ENCODE measurements around the gene KCNK3. TPM values are rescaled to one million over a fixed set of nuclear protein-coding genes. Genes with fewer than 3 reads are reported as not detected.

Gene KCNK3
- total and polyA plus RNA-seq, 9 donors, result 0.88 to 4.0 (median 1.4) TPM

DNA sequence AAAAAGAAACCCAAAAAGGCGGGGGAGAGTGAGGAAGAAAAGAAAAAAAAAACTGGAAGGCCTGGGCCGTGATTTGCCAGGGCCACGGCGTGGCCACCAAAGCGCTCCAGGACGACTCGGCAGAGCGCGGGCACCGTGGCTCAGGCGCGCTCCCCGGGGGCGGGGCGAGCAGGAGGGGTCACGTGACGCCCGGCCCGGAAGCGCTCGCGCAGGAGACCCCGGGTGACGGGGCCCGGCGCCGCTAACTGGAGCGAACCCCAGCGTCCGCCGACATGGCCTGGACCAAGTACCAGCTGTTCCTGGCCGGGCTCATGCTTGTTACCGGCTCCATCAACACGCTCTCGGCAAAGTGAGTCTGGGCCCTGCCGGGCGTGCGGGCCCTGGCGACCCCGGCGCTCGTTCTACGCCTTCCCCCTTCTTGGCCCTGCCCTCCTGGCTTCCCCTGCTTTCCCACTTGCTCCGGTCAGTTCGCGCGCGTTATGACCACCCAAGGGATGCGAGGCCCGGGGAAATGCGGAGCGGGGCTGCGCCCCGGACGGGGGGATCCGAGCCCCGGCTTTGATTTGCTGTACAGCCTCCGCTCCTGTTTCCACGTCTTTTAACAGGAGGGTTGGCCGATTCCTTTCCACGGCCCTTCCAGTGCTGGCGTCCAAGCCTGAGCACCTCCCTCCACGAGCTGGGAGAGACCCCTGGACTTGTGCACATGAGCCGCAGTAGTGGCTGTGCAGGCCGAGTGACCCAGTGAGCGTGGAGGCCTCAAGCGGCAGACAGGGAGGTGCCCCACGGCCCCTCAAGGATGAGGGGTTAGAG lies 71.8 kb downstream of the KCNK3 start, which contains the start of gene SLC35F6:
Gene SLC35F6, plus strand, starts transcription at position 207 of the 810 bp plus-strand sequence. Its CDS starts 66 bp downstream, at position 273.
- no peaks in the 10 kb centered on the region for H3K9me3 ChIP-seq (replicated peaks; ENCODE audit: control insufficient read depth, low read depth, low read length)
- no peaks in the 10 kb centered on the region for H3K27me3 ChIP-seq (ENCODE audit: control insufficient read depth, insufficient read depth, low read length)
- H3K36me3 ChIP-seq (ENCODE audit: control insufficient read depth, insufficient read depth, low read length), result peaks cover 9% of the 10 kb centered on the region
- H3K4me3 ChIP-seq (ENCODE audit: low read length), result peak within 1 kb of the TSS; percentile 95
- H3K4me1 ChIP-seq (ENCODE audit: control insufficient read depth, insufficient read depth, low read length), result peaks cover 17% of the 10 kb centered on the region
- under 1% methylated on average over 66 of the region's 68 CpGs for WGBS (ENCODE audit: insufficient coverage)
- peak; percentile 90 for DNase-seq
- H3K27ac ChIP-seq (ENCODE audit: low read length), result peak within 1 kb of the TSS; percentile 87

GRCh38 chr2:26764906-26765305 lies 72.4 kb downstream of the KCNK3 start:
- no peak for DNase-seq
- WGBS (ENCODE audit: insufficient coverage), result 0% methylated on average over 1 of the region's 3 CpGs
- Histone ChIP-seq H3K4me3 (ENCODE audit: low read length) (peak overlapping the region; percentile 95), H3K36me3 (ENCODE audit: control insufficient read depth, insufficient read depth, low read length) (peaks cover 9% of the 10 kb centered on the region), H3K4me1 (ENCODE audit: control insufficient read depth, insufficient read depth, low read length) (peaks cover 20% of the 10 kb centered on the region), H3K27ac (ENCODE audit: low read length) (peak overlapping the region; percentile 21), H3K9me3 (replicated peaks; ENCODE audit: control insufficient read depth, low read depth, low read length) (no peaks in the 10 kb centered on the region), H3K27me3 (ENCODE audit: control insufficient read depth, insufficient read depth, low read length) (no peaks in the 10 kb centered on the region)

DNA sequence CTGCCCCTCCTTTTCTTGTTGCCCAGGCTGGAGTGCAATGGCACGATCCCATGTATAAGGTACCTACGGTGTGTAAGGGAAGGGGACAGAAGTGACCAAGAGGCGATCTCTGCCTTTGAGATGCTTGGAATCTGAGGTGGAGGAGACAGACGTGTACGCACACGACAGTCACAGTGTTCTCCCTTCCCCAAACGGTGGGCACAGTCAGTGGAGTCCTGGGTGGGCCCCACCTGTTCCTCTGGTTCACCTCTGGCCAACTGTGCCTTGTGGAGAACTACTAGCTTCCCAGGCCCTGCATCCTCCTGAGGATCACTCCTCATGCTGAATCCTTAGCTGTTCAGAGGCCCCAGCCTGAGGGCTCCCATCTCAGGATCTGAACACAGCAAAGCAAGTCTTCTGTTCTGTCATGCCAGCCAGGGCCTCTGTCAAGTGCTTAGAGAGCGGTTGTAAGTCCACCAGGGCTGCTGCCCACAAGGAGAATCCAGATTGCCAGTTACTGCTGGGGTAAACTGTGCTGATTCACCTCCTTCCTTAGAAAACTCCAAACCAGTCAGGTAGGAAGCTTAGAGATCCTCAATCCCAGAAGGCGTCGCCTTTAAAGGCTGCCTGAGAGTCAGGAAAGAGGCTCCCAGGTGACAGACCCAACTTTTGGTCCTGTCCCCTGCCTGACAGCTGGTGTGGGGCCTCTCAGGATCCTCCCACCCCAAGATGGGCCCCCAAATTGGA lies 73.1 kb downstream of the KCNK3 start:
- no peak for DNase-seq
- Histone ChIP-seq H3K4me1 (ENCODE audit: control insufficient read depth, insufficient read depth, low read length) (peaks cover 22% of the 10 kb centered on the region), H3K27ac (ENCODE audit: low read length) (no peak overlapping the region), H3K9me3 (replicated peaks; ENCODE audit: control insufficient read depth, low read depth, low read length) (no peaks in the 10 kb centered on the region), H3K36me3 (ENCODE audit: control insufficient read depth, insufficient read depth, low read length) (peaks cover 9% of the 10 kb centered on the region), H3K4me3 (ENCODE audit: low read length) (no peak overlapping the region), H3K27me3 (ENCODE audit: control insufficient read depth, insufficient read depth, low read length) (no peaks in the 10 kb centered on the region)
- WGBS (ENCODE audit: insufficient coverage), result 75% methylated on average over 8 of the region's 10 CpGs

DNA sequence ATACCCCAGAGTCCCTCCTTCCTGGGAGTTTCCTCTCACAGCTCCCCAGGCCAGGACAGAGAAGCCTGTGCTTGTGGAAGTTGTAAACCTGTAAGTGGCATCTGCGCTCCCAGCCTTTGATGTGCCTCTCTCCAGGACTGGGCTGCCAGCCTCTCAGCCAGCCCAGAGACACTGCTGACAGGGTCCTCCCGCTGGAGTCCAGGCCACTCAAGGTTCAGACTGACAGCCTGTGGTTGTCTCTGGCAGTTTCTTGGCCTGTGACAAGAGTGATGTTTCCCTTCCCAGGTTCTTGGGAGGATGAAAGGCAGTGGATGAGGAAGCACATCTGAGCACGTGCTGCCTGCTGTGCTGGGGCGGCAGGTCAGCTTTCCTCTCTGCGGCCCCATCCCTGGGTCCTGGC lies 74.6 kb downstream of the KCNK3 start:
- Histone ChIP-seq H3K27ac (ENCODE audit: low read length) (no peak overlapping the region), H3K27me3 (ENCODE audit: control insufficient read depth, insufficient read depth, low read length) (no peaks in the 10 kb centered on the region), H3K4me1 (ENCODE audit: control insufficient read depth, insufficient read depth, low read length) (peaks cover 37% of the 10 kb centered on the region), H3K9me3 (replicated peaks; ENCODE audit: control insufficient read depth, low read depth, low read length) (no peaks in the 10 kb centered on the region), H3K4me3 (ENCODE audit: low read length) (no peak overlapping the region), H3K36me3 (ENCODE audit: control insufficient read depth, insufficient read depth, low read length) (peaks cover 9% of the 10 kb centered on the region)
- no peak for DNase-seq
- WGBS (ENCODE audit: insufficient coverage), result 30% methylated on average over 3 of the region's 5 CpGs

DNA sequence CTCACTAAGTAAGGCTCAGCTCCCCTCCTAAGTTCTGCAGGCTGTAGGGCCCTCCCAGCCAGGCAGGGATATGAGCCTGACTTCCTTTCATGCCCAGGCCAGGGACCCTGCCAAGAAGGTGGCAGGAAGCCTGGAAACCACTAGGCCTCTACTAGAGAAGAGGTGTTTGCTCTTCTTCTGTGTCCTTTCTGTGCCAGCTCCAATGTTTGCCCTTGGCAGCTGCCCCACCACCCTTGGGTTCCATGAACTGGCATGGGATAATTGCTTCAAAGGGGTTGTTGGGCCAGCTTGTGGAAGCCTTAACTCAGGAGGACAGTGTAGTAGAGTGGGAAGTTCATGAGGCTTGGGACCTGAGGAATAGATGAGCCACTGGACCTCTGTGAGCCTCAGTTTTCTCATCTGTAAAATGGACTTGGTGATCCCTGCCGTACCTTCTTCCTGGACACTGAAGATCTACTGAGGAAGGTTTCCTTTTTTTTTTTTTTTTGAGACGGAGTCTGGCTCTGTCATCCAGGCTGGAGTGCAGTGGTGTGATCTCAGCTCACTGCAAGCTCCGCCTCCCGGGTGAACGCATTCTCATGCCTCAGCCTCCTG lies 75.5 kb downstream of the KCNK3 start:
- 97% methylated on average over 4 of the region's 5 CpGs for WGBS (ENCODE audit: insufficient coverage)
- Histone ChIP-seq H3K4me3 (ENCODE audit: low read length) (no peak overlapping the region), H3K27ac (ENCODE audit: low read length) (no peak overlapping the region), H3K9me3 (replicated peaks; ENCODE audit: control insufficient read depth, low read depth, low read length) (no peaks in the 10 kb centered on the region), H3K27me3 (ENCODE audit: control insufficient read depth, insufficient read depth, low read length) (no peaks in the 10 kb centered on the region), H3K4me1 (ENCODE audit: control insufficient read depth, insufficient read depth, low read length) (peaks cover 45% of the 10 kb centered on the region), H3K36me3 (ENCODE audit: control insufficient read depth, insufficient read depth, low read length) (peaks cover 9% of the 10 kb centered on the region)
- no peak for DNase-seq

DNA sequence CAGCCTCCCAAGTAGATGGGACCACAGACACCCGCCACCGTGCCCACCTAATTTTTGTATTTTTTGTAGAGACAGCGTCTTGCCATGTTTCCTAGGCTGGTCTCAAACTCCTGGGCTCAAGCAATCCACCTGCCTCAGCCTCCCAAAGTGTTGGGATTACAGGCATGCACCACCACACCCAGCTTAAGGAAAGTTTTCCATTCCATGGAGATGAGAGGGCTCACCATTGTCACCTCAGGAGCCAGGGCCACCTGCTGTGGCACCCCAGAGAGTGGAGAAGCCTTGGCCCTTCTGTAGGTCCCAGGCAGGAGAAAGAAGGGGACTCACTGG lies 76.2 kb downstream of the KCNK3 start:
- 100% methylated on average over 1 of the region's 3 CpGs for WGBS (ENCODE audit: insufficient coverage)
- H3K4me3 ChIP-seq (ENCODE audit: low read length), result no peak overlapping the region
- DNase-seq, result no peak
- H3K9me3 ChIP-seq (replicated peaks; ENCODE audit: control insufficient read depth, low read depth, low read length), result no peaks in the 10 kb centered on the region
- H3K27me3 ChIP-seq (ENCODE audit: control insufficient read depth, insufficient read depth, low read length), result no peaks in the 10 kb centered on the region
- H3K36me3 ChIP-seq (ENCODE audit: control insufficient read depth, insufficient read depth, low read length), result peaks cover 9% of the 10 kb centered on the region
- peaks cover 42% of the 10 kb centered on the region for H3K4me1 ChIP-seq (ENCODE audit: control insufficient read depth, insufficient read depth, low read length)
- H3K27ac ChIP-seq (ENCODE audit: low read length), result peak overlapping the region; percentile 20

DNA sequence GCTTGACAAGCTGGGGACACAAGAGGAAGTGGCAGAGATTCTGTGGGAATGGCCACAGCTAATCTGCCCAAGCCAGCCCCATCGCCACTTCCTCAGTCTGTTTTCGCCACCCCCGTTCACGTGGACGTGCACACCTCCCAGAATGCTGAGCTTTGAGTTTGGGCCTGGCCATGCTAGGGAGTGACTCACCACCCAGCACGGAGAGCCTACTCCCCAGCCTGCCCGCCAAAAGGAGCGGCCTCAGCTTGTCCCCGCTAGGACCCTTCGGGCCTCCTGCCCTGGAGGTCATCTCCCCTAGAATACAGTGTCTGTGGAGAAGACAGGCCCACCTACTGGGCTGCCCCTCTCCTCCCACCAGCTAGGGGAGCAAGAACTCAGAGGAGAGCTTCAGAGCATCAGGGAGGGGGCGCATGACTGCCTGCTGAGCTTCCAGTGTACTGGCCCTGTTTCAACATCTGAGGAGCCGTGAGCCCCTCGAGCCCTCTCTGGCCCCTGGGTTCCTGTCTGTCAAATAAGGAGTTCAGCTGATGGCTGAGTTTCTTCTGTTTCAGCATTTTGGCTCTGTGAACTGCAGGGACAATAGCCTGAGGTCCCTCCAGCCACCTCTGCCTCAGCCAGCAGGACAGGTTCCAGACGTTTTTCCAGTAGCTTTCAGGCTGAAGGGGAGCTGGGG lies 76.7 kb downstream of the KCNK3 start:
- no peaks in the 10 kb centered on the region for H3K9me3 ChIP-seq (replicated peaks; ENCODE audit: control insufficient read depth, low read depth, low read length)
- DNase-seq, result peak; percentile 83
- H3K4me1 ChIP-seq (ENCODE audit: control insufficient read depth, insufficient read depth, low read length), result peaks cover 41% of the 10 kb centered on the region
- H3K27me3 ChIP-seq (ENCODE audit: control insufficient read depth, insufficient read depth, low read length), result no peaks in the 10 kb centered on the region
- peaks cover 11% of the 10 kb centered on the region for H3K36me3 ChIP-seq (ENCODE audit: control insufficient read depth, insufficient read depth, low read length)
- no peak overlapping the region for H3K4me3 ChIP-seq (ENCODE audit: low read length)
- peak overlapping the region; percentile 47 for H3K27ac ChIP-seq (ENCODE audit: low read length)
- WGBS (ENCODE audit: insufficient coverage), result 34% methylated on average over 13 of the region's 14 CpGs

GRCh38 chr2:26770986-26771586 lies 78.6 kb downstream of the KCNK3 start:
- no peak overlapping the region for H3K4me3 ChIP-seq (ENCODE audit: low read length)
- H3K9me3 ChIP-seq (replicated peaks; ENCODE audit: control insufficient read depth, low read depth, low read length), result no peaks in the 10 kb centered on the region
- H3K27ac ChIP-seq (ENCODE audit: low read length), result no peak overlapping the region
- peaks cover 31% of the 10 kb centered on the region for H3K4me1 ChIP-seq (ENCODE audit: control insufficient read depth, insufficient read depth, low read length)
- WGBS (ENCODE audit: insufficient coverage), result no CpG with 5 or more reads among the region's 6 CpGs
- DNase-seq, result peak; percentile 72
- no peaks in the 10 kb centered on the region for H3K27me3 ChIP-seq (ENCODE audit: control insufficient read depth, insufficient read depth, low read length)
- peaks cover 30% of the 10 kb centered on the region for H3K36me3 ChIP-seq (ENCODE audit: control insufficient read depth, insufficient read depth, low read length)

DNA sequence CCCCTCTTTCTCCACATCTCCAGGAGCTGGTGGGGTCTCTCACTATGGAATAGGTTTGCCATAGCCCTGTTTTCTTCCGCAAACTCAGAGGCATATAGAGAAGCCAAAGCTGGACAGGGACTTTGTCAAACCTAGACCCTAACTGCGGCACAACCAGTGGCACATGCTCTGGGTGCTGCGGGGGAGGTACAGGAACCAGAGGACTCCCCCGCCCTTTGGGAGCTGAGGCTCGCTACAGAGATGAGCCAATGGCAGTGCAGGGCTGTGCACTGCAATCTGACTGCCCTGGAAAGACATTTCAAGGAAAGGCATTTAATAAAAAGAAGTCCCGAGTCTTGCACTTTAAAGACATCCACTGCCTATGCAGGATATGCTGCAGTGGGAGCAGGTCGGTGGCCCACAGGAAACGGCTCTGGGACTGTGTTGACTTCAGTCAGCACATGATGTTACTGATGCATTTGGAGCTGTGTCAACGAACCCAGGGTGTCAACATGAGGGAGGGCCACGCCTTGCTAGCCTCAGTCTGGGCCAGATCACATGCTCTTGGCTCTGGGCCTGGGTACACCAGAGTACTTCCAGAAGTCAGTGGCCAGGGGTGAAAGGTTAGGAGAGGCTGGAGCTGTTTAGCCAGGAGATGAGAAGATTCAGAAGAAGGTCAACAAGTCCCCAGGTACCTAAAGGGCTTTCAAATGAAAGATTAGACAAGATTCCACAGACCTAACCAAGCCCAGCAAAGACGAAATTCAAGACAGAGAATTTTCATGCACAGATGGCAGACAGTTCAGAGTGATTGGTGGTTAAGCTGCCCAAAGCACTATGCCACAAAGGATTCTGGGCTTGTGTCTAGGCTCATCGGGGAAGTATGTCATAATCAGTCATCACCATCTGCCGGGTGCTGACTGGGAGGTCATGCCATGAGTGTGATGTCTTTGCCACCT lies 79.8 kb downstream of the KCNK3 start:
- WGBS (ENCODE audit: insufficient coverage), result 33% methylated on average over 13 of the region's 13 CpGs
- H3K9me3 ChIP-seq (replicated peaks; ENCODE audit: control insufficient read depth, low read depth, low read length), result no peaks in the 10 kb centered on the region
- peaks cover 35% of the 10 kb centered on the region for H3K36me3 ChIP-seq (ENCODE audit: control insufficient read depth, insufficient read depth, low read length)
- H3K4me3 ChIP-seq (ENCODE audit: low read length), result no peak overlapping the region
- H3K27me3 ChIP-seq (ENCODE audit: control insufficient read depth, insufficient read depth, low read length), result no peaks in the 10 kb centered on the region
- H3K4me1 ChIP-seq (ENCODE audit: control insufficient read depth, insufficient read depth, low read length), result peaks cover 31% of the 10 kb centered on the region
- peak; percentile 87 for DNase-seq
- peak overlapping the region; percentile 32 for H3K27ac ChIP-seq (ENCODE audit: low read length)
